Stimulated activated CD8-positive, alpha-beta memory T cell treated with anti-CD3 and anti-CD28 coated beads, Interleukin-15, amount 100 ng/mL, for 4 hours (primary cell): Measurements from ENCODE around the gene ERP27.

Source experiments
- DNase-seq, 2 donors: peaks; one replicate each; pipeline ENCODE4 v3.0.0-alpha.2; 2020; ENCODE audit warnings: low read depth in 2 of 2

Gene ERP27

GRCh38 chr12:14903386-14904098 lies 34.8 kb downstream of the ERP27 start:
- no peak for DNase-seq

GRCh38 chr12:14902465-14902864 lies 35.9 kb downstream of the ERP27 start:
- DNase-seq = no peak

- no peak for DNase-seq
These were observed 37.1 kb downstream of the ERP27 start for GRCh38 chr12:14901228-14901562.

GRCh38 chr12:14900521-14901227 lies 37.7 kb downstream of the ERP27 start:
- DNase-seq = no peak

- no peak for DNase-seq
These were observed 41.7 kb downstream of the ERP27 start for GRCh38 chr12:14896521-14897169.

GRCh38 chr12:14893506-14894250 lies 44.7 kb downstream of the ERP27 start:
- DNase-seq = no peak

GRCh38 chr12:14892726-14893505 lies 45.4 kb downstream of the ERP27 start:
- DNase-seq = no peak

- DNase-seq = no peak
These were observed 47.6 kb downstream of the ERP27 start for GRCh38 chr12:14890701-14891100.

GRCh38 chr12:14886271-14886670 lies 52.1 kb downstream of the ERP27 start:
- DNase-seq = no peak

- DNase-seq = no peak
These were observed 52.6 kb downstream of the ERP27 start, which contains the start of gene MGP for GRCh38 chr12:14885718-14886221. TSS of gene MGP (minus strand) at chr12:14885854. CDS start at chr12:14885791, 63 bp downstream.

- DNase-seq = peak; percentile 50 to 71
These were observed 53.9 kb downstream of the ERP27 start for GRCh38 chr12:14884458-14884878.

- no peak for DNase-seq
These were observed 54.7 kb downstream of the ERP27 start for GRCh38 chr12:14883686-14884085.

- no peak for DNase-seq
These were observed 57.4 kb downstream of the ERP27 start for GRCh38 chr12:14880890-14881453.

GRCh38 chr12:14879222-14879933 lies 59.0 kb downstream of the ERP27 start:
- no peak for DNase-seq

GRCh38 chr12:14878488-14878887 lies 59.8 kb downstream of the ERP27 start:
- DNase-seq = no peak

GRCh38 chr12:14876833-14877232 lies 61.5 kb downstream of the ERP27 start:
- no peak for DNase-seq

GRCh38 chr12:14874882-14875281 lies 63.5 kb downstream of the ERP27 start:
- DNase-seq = no peak

GRCh38 chr12:14873440-14874185 lies 64.7 kb downstream of the ERP27 start:
- DNase-seq = no peak

- DNase-seq = no peak
These were observed 66.5 kb downstream of the ERP27 start for GRCh38 chr12:14871886-14872285.
